Thyroid gland (tissue), 4 donors: ENCODE results near the gene PIM3.

Experiments used
- CTCF ChIP-seq, 6 experiments: fragments of 200-600 bp in 3 of 6; fragments of 450-650 bp in 3 of 6; sonication (generic) in 3 of 6; IDR thresholded peaks; one replicate each; pipeline ENCODE4 v1.5.1; 2016 to 2019; ENCODE audit warnings: antibody characterized with exemption in 6 of 6, mild to moderate bottlenecking in 2 of 6, inconsistent platforms in 1 of 6, moderate library complexity in 1 of 6
- POLR2A ChIP-seq, 2 donors: fragments of 450-650 bp; IDR thresholded peaks; one replicate each; pipeline ENCODE4 v1.6.1; 2017; ENCODE audit warnings: antibody characterized with exemption in 2 of 2, mild to moderate bottlenecking in 2 of 2, moderate library complexity in 1 of 2

DNA sequence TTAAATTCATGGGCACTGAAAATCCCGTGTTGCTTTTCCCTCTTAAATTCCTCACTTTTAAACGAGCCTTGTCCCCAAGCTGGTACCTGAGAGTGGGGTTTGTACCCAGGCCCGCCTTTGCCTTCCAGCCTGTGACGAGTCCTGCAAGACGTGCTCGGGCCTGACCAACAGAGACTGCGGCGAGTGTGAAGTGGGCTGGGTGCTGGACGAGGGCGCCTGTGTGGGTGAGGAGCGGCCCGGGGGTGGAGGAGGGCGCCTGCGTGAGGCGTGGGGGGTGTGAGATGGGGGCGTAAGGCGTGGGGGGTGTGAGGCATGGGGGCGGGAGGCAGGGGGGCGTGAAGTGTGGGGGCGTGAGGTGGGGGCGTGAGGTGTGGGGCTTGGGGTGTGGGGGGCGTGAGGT is 38.1 kb upstream of the PIM3 start:
- TF ChIP-seq CTCF (IDR thresholded peaks at IDR 0.05): no peak
- no peak for TF ChIP-seq POLR2A (IDR thresholded peaks at IDR 0.05)
